Endothelial cell of umbilical vein (primary cell): ENCODE data around the gene HMGCS2. TPM values are rescaled to one million over a fixed set of nuclear protein-coding genes. Genes with fewer than 3 reads are reported as not detected.

Experiments used
- BruUV-seq: library from RNA; stranded (reverse); fragments of 400-500 nt; replicated peaks from 2 replicates; lab custom pipeline; 2021; lab: Mats Ljungman, UMichigan
- CTCF ChIA-PET: fragments of 300-600, 350-600 bp; sonication (Branson Sonifier 250); formaldehyde crosslinking; loops from one replicate; lab custom pipeline; 2021; ENCODE audit warnings: antibody characterized with exemption, inconsistent platforms; lab: Charles Lee
- POLR2A ChIA-PET: fragments of 300-600, 350-600 bp; sonication (Branson Sonifier 250); formaldehyde crosslinking; loops from one replicate; lab custom pipeline; 2021; ENCODE audit warnings: antibody characterized with exemption, inconsistent platforms; lab: Charles Lee
- DNase-seq: peaks from one replicate; pipeline ENCODE4 v3.0.0-alpha.2; 2011; ENCODE audit warnings: low read depth, low spot score
- FAIRE-seq: peaks from 2 replicates; lab custom pipeline; 2011; peaks lifted over from hg19 to GRCh38; lab: Jason Lieb, UNC
- H2AFZ ChIP-seq: 2 replicates; pipeline ENCODE4 v1.6.0; 2012; ENCODE audit warnings: low read depth, low read length, control low read depth, inconsistent platforms
- H3K27ac ChIP-seq: 2 replicates; pipeline ENCODE4 v1.5.1; 2011; ENCODE audit warnings: low read depth, mild to moderate bottlenecking, control low read depth, low read length, moderate library complexity; ENCODE audit not compliant: insufficient read depth
- H3K27me3 ChIP-seq, 2 experiments: 2 replicates each; pipeline versions ENCODE4 v1.6.0 to v1.6.1; 2011; ENCODE audit warnings: low read length in 2 of 2, mixed read lengths in 1 of 2; ENCODE audit not compliant: control insufficient read depth in 2 of 2, insufficient read depth in 2 of 2
- H3K36me3 ChIP-seq, 2 experiments: 2 replicates in 1 of 2; 3 replicates in 1 of 2; pipeline ENCODE4 v1.5.1; 2011; ENCODE audit warnings: low read length in 2 of 2, mild to moderate bottlenecking in 1 of 2, moderate library complexity in 1 of 2; ENCODE audit not compliant: control insufficient read depth in 2 of 2, insufficient read depth in 2 of 2; ENCODE audit errors: extremely low read depth in 1 of 2
- H3K4me1 ChIP-seq: 3 replicates; pipeline ENCODE4 v1.5.1; 2011; ENCODE audit warnings: mild to moderate bottlenecking, low read length; ENCODE audit not compliant: control insufficient read depth, insufficient read depth; ENCODE audit errors: extremely low read depth
- H3K4me2 ChIP-seq: 2 replicates; pipeline ENCODE4 v1.6.1; 2011; ENCODE audit warnings: low read length, control low read depth, mixed read lengths; ENCODE audit not compliant: insufficient read depth
- H3K4me3 ChIP-seq, 3 experiments: fragments of 200-600 bp in 1 of 3; sonication (generic), shearing (Covaris generic) in 1 of 3; replicated peaks in 1 of 3; 2 replicates each; pipeline ENCODE4 v1.5.1; 2011 to 2016; ENCODE audit warnings: control low read depth in 3 of 3, low read length in 3 of 3, mild to moderate bottlenecking in 2 of 3, inconsistent platforms in 1 of 3, low read depth in 1 of 3, moderate library complexity in 1 of 3; ENCODE audit not compliant: insufficient read depth in 1 of 3
- H3K79me2 ChIP-seq: 2 replicates; pipeline ENCODE4 v1.6.0; 2012; ENCODE audit warnings: low read length, inconsistent platforms; ENCODE audit not compliant: control insufficient read depth, insufficient read depth
- H3K9ac ChIP-seq: replicated peaks from 2 replicates; pipeline ENCODE3; 2011; ENCODE audit warnings: low read length, control low read depth; ENCODE audit not compliant: insufficient read depth; ENCODE audit errors: extremely low read depth
- H3K9me1 ChIP-seq: replicated peaks from 3 replicates; pipeline ENCODE4 v1.6.0; 2011; ENCODE audit warnings: mild to moderate bottlenecking, low read length; ENCODE audit not compliant: control insufficient read depth, insufficient read depth; ENCODE audit errors: extremely low read depth
- H3K9me3 ChIP-seq: replicated peaks from 2 replicates; pipeline ENCODE4 v1.5.1; 2012; ENCODE audit warnings: low read length, inconsistent platforms; ENCODE audit not compliant: control insufficient read depth, insufficient read depth
- H4K20me1 ChIP-seq: replicated peaks from 2 replicates; pipeline ENCODE3; 2011; ENCODE audit warnings: mild to moderate bottlenecking, low read length; ENCODE audit not compliant: control insufficient read depth, insufficient read depth; ENCODE audit errors: extremely low read depth
- CTCF ChIP-seq, 2 donors: IDR thresholded peaks; 1 replicate in 1 of 2; 2 replicates in 1 of 2; pipeline ENCODE4 v1.5.1; 2011; ENCODE audit warnings: low read length in 2 of 2, mild to moderate bottlenecking in 2 of 2, moderate library complexity in 2 of 2, control low read depth in 1 of 2, inconsistent platforms in 1 of 2, low read depth in 1 of 2; ENCODE audit not compliant: insufficient read depth in 1 of 2; ENCODE audit errors: extremely low read depth in 1 of 2
- EZH2 ChIP-seq: IDR thresholded peaks from 2 replicates; pipeline ENCODE4 v1.6.1; 2012; ENCODE audit warnings: borderline replicate concordance, low read depth, mild to moderate bottlenecking, moderate library complexity, low read length, inconsistent platforms; ENCODE audit not compliant: severe bottlenecking
- FOS ChIP-seq: IDR thresholded peaks from 2 replicates; pipeline ENCODE4 v1.6.1; 2011; ENCODE audit warnings: mild to moderate bottlenecking, low read length, moderate library complexity, borderline replicate concordance; ENCODE audit not compliant: insufficient read depth
- GATA2 ChIP-seq: IDR thresholded peaks from 2 replicates; pipeline ENCODE4 v1.7.0; 2011; ENCODE audit warnings: low read depth, mild to moderate bottlenecking, moderate library complexity, mixed read lengths, low read length; ENCODE audit not compliant: insufficient read length, insufficient read depth
- JUN ChIP-seq: IDR thresholded peaks from 2 replicates; pipeline ENCODE4 v1.6.1; 2011; ENCODE audit warnings: borderline replicate concordance, low read depth; ENCODE audit not compliant: insufficient read length, insufficient read depth
- MAX ChIP-seq: IDR thresholded peaks from 2 replicates; pipeline ENCODE4 v1.6.1; 2011; ENCODE audit not compliant: insufficient read depth, insufficient read length
- MYC ChIP-seq: IDR thresholded peaks from one replicate; pipeline ENCODE4 v1.6.1; 2011; ENCODE audit warnings: mild to moderate bottlenecking, low read depth, low read length
- POLR2A ChIP-seq: IDR thresholded peaks from 2 replicates; pipeline ENCODE4 v1.6.1; 2012; ENCODE audit warnings: low read depth, mild to moderate bottlenecking, control low read depth, low read length
- POLR2AphosphoS5 ChIP-seq: IDR thresholded peaks from 2 replicates; pipeline ENCODE4 v1.6.1; 2012; ENCODE audit warnings: low read depth, mild to moderate bottlenecking, control low read depth, low read length, moderate library complexity; ENCODE audit not compliant: insufficient read depth
- dilution Hi-C: fragments of 300-500 bp; cut with MboI; formaldehyde crosslinking; loops from one replicate; pipeline ENCODE4 v1.15.0; 2019; ENCODE audit warnings: low sequenced_read_pairs; ENCODE audit not compliant: extremely low pct_ligation_motif_present
- intact Hi-C: fragments of 100-400 bp; cut with micrococcal nuclease; formaldehyde crosslinking; loops from one replicate; pipeline ENCODE4 v1.10.0; 2022
- polyA plus RNA-seq, 4 experiments: library from polyadenylated mRNA; depleted of rRNA in 3 of 4; stranded (reverse) in 3 of 4; unstranded in 1 of 4; fragments of >200 nt; gene quantifications; 2 replicates each; pipeline versions ENCODE4 v1.2.1 to v1.2.3, GENCODE V29; 2011 to 2012; ENCODE audit warnings: missing spikeins in 1 of 4
- total RNA-seq: library from RNA; stranded (reverse); gene quantifications from 2 replicates; pipeline ENCODE4 v1.2.3, GENCODE V29; 2021

HMGCS2 gene
- total and polyA plus RNA-seq, 2 donors (not counting 3 experiments of a cell fraction or from before 2014, with no cell fraction given) = not detected

DNA sequence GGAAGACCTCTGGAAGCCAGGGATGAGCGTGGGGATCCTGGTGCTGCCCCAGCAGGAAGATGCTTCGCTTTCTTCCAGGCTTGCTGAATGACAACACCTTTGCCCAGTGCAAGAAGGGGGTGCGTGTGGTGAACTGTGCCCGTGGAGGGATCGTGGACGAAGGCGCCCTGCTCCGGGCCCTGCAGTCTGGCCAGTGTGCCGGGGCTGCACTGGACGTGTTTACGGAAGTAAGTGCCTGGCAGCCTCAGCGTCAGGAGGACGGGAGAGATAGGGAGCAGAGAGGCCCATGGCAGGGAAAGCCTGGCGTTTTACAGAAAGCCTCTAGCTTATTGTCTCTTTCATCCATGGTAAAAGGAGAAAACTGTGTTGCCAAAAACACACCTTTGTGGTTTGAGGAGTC lies 33.5 kb downstream of the HMGCS2 start:
- no peak overlapping the region for H3K9ac ChIP-seq
- no peak overlapping the region for H3K27ac ChIP-seq
- H3K4me3 ChIP-seq = no peak overlapping the region
- no peak overlapping the region for H3K4me2 ChIP-seq
- H3K9me1 ChIP-seq = no peaks in the 10 kb centered on the region
- no peaks in the 10 kb centered on the region for H3K4me1 ChIP-seq
- dilution Hi-C loops (no loop called here), intact Hi-C loops (no loop called here)
- no TSS peak for BruUV-seq
- H3K79me2 ChIP-seq = no peaks in the 10 kb centered on the region
- ChIA-PET POLR2A (no interaction called here), CTCF (interaction anchor here (1.8 kb wide), 1 partner anchor 8 kb away, joined by 6 read pairs; no protein-coding TSS in a partner anchor)
- TF ChIP-seq EZH2 = no peak
- FAIRE-seq (no peak), DNase-seq (no peak)
- H3K36me3 ChIP-seq = peaks cover 3 to 4% of the 10 kb centered on the region in 2 experiments
- H2AFZ ChIP-seq = no peak overlapping the region
- no peaks in the 10 kb centered on the region for H3K27me3 ChIP-seq
- no peaks in the 10 kb centered on the region for H4K20me1 ChIP-seq
- H3K9me3 ChIP-seq = no peaks in the 10 kb centered on the region

GRCh38 chr1:119733754-119734153 lies 35.0 kb downstream of the HMGCS2 start:
- Histone ChIP-seq H3K4me2 (no peak overlapping the region), H3K27ac (no peak overlapping the region), H4K20me1 (no peaks in the 10 kb centered on the region), H3K9me1 (no peaks in the 10 kb centered on the region), H3K27me3 (no peaks in the 10 kb centered on the region), H3K4me1 (no peaks in the 10 kb centered on the region), H3K79me2 (no peaks in the 10 kb centered on the region), H3K9me3 (no peaks in the 10 kb centered on the region), H3K4me3 (no peak overlapping the region), H3K36me3 (peaks cover 3 to 7% of the 10 kb centered on the region in 2 experiments), H2AFZ (no peak overlapping the region), H3K9ac (no peak overlapping the region)
- dilution Hi-C loops = no loop called here
- CTCF ChIA-PET = interaction anchor here (0.8 kb wide), 1 partner anchor 10 kb away, joined by 6 read pairs; no protein-coding TSS in a partner anchor
- intact Hi-C loops = no loop called here
- FAIRE-seq (no peak), DNase-seq (no peak)
- POLR2A ChIA-PET = no interaction called here
- no peak for TF ChIP-seq JUN
- no peak for TF ChIP-seq MYC
- no peak for TF ChIP-seq POLR2AphosphoS5
- TF ChIP-seq MAX = no peak
- no peak for TF ChIP-seq GATA2
- TF ChIP-seq FOS = no peak
- TF ChIP-seq CTCF (IDR thresholded peaks at IDR 0.05; ENCODE audit: extremely low read depth in 1 of 2, insufficient read depth in 1 of 2, low read depth in 1 of 2, low read length in 2 of 2) = no peak
- no peak for TF ChIP-seq EZH2
- no peak for TF ChIP-seq POLR2A
- no TSS peak for BruUV-seq
